Neuronal stem cell (in vitro differentiated cells): ENCODE data around the gene AFP.

Experiments
- DNase-seq: peaks from one replicate; pipeline ENCODE4 v3.0.0-alpha.2; 2013; ENCODE audit warnings: low spot score
- H2AFZ ChIP-seq: one replicate; pipeline ENCODE4 v1.6.1; 2013; ENCODE audit warnings: mild to moderate bottlenecking, low read length, inconsistent platforms
- H2AK5ac ChIP-seq: 2 replicates; pipeline ENCODE4 v1.6.1; 2013; ENCODE audit warnings: low read depth, mild to moderate bottlenecking, inconsistent platforms, low read length, moderate library complexity, mixed read lengths
- H2BK120ac ChIP-seq: 2 replicates; pipeline ENCODE4 v1.6.1; 2013; ENCODE audit warnings: low read depth, mild to moderate bottlenecking, inconsistent platforms, low read length, moderate library complexity, mixed read lengths
- H2BK12ac ChIP-seq: one replicate; pipeline ENCODE4 v1.6.1; 2013; ENCODE audit warnings: low read length, inconsistent platforms
- H2BK15ac ChIP-seq: 2 replicates; pipeline ENCODE4 v1.6.1; 2013; ENCODE audit warnings: mild to moderate bottlenecking, low read length, inconsistent platforms, mixed read lengths
- H2BK5ac ChIP-seq: one replicate; pipeline ENCODE4 v1.6.1; 2013; ENCODE audit warnings: inconsistent platforms, mild to moderate bottlenecking, low read length, moderate library complexity
- H3K14ac ChIP-seq: one replicate; pipeline ENCODE4 v1.6.1; 2013; ENCODE audit warnings: low read length, inconsistent platforms
- H3K18ac ChIP-seq: 2 replicates; pipeline ENCODE4 v1.6.1; 2013; ENCODE audit warnings: low read length, inconsistent platforms
- H3K23ac ChIP-seq: 2 replicates; pipeline ENCODE4 v1.6.1; 2013; ENCODE audit warnings: low read depth, mild to moderate bottlenecking, mixed read lengths, low read length, inconsistent platforms; ENCODE audit not compliant: poor library complexity
- H3K27ac ChIP-seq: replicated peaks from 3 replicates; pipeline ENCODE4 v1.5.1; 2013; ENCODE audit warnings: low read length, inconsistent platforms
- H3K27me3 ChIP-seq, 3 experiments: 2 replicates each; pipeline ENCODE4 v1.6.1; 2013; ENCODE audit warnings: low read length in 3 of 3, mild to moderate bottlenecking in 2 of 3, inconsistent platforms in 1 of 3, low read depth in 1 of 3, mixed read lengths in 1 of 3, moderate library complexity in 1 of 3; ENCODE audit not compliant: control insufficient read depth in 3 of 3, insufficient read depth in 3 of 3
- H3K36me3 ChIP-seq, 2 donors: replicated peaks in 1 of 2; 2 replicates each; pipeline ENCODE4 v1.6.1; 2013; ENCODE audit warnings: low read length in 2 of 2; ENCODE audit not compliant: control insufficient read depth in 2 of 2, insufficient read depth in 2 of 2
- H3K4ac ChIP-seq: 2 replicates; pipeline ENCODE4 v1.6.1; 2013; ENCODE audit warnings: inconsistent platforms, mild to moderate bottlenecking, low read length, moderate library complexity
- H3K4me1 ChIP-seq, 2 donors: 1 replicate in 1 of 2; 2 replicates in 1 of 2; pipeline ENCODE4 v1.6.1; 2013; ENCODE audit warnings: low read length in 2 of 2, low read depth in 1 of 2; ENCODE audit not compliant: control insufficient read depth in 2 of 2, insufficient read depth in 1 of 2
- H3K4me2 ChIP-seq: one replicate; pipeline ENCODE4 v1.6.1; 2013; ENCODE audit warnings: mild to moderate bottlenecking, low read length, inconsistent platforms; ENCODE audit not compliant: insufficient read depth, poor library complexity, severe bottlenecking
- H3K4me3 ChIP-seq, 2 donors: 2 replicates each; pipeline ENCODE4 v1.5.1; 2013; ENCODE audit warnings: low read length in 2 of 2, mild to moderate bottlenecking in 2 of 2, inconsistent platforms in 1 of 2, moderate library complexity in 1 of 2
- H3K79me1 ChIP-seq: one replicate; pipeline ENCODE4 v1.6.1; 2013; ENCODE audit warnings: low read depth, mild to moderate bottlenecking, inconsistent platforms, low read length, moderate library complexity
- H3K9ac ChIP-seq: one replicate; pipeline ENCODE4 v1.6.1; 2013; ENCODE audit warnings: mild to moderate bottlenecking, low read depth, low read length, inconsistent platforms; ENCODE audit not compliant: poor library complexity
- H3K9me3 ChIP-seq, 2 donors: replicated peaks in 1 of 2; 2 replicates each; pipeline versions ENCODE3 to v1.6.1; 2013; ENCODE audit warnings: low read length in 2 of 2, mild to moderate bottlenecking in 2 of 2, inconsistent platforms in 1 of 2, low read depth in 1 of 2, mixed read lengths in 1 of 2, moderate library complexity in 1 of 2; ENCODE audit not compliant: control insufficient read depth in 2 of 2, insufficient read depth in 1 of 2
- H4K8ac ChIP-seq: one replicate; pipeline ENCODE4 v1.6.1; 2013; ENCODE audit warnings: low read depth, mild to moderate bottlenecking, inconsistent platforms, low read length, moderate library complexity
- H4K91ac ChIP-seq: one replicate; pipeline ENCODE4 v1.6.1; 2013; ENCODE audit warnings: low read length, low read depth, mild to moderate bottlenecking, inconsistent platforms; ENCODE audit not compliant: poor library complexity
- WGBS, 2 donors: extraction: QIAGEN DNeasy Blood & Tissue Kit; methylation state at CpG; one replicate each; pipeline ENCODE4 v1.1.7; 2013; ENCODE audit warnings: missing lambda C conversion rate in 2 of 2, mixed read lengths in 1 of 2; ENCODE audit not compliant: insufficient read length in 2 of 2, insufficient replicate concordance in 1 of 2; ENCODE audit errors: extremely low coverage in 2 of 2; 5-methylcytosine and 5-hydroxymethylcytosine counted together

Gene AFP

GRCh38 chr4:73417973-73418372 is 18.0 kb upstream of the AFP start:
- Histone ChIP-seq H2AK5ac (no peak overlapping the region), H2BK5ac (no peak overlapping the region), H3K79me1 (no peaks in the 10 kb centered on the region), H3K36me3 (no peaks in the 10 kb centered on the region), H3K9ac (no peak overlapping the region), H3K18ac (no peak overlapping the region), H2AFZ (no peak overlapping the region), H3K14ac (no peak overlapping the region), H2BK15ac (no peak overlapping the region), H4K8ac (no peak overlapping the region), H3K27ac (no peak overlapping the region), H3K4ac (no peak overlapping the region), H3K4me2 (no peak overlapping the region), H3K4me3 (no peak overlapping the region), H3K27me3 (no peaks in the 10 kb centered on the region), H3K23ac (no peak overlapping the region), H3K9me3 (no peaks in the 10 kb centered on the region), H2BK120ac (no peak overlapping the region), H3K4me1 (no peaks in the 10 kb centered on the region), H2BK12ac (no peak overlapping the region), H4K91ac (no peak overlapping the region)
- DNase-seq, result peak; percentile 4
- WGBS, 2 donors, result no CpG with 5 or more reads among the region's 6 CpGs

GRCh38 chr4:73418677-73419076 is 17.3 kb upstream of the AFP start:
- H3K27ac ChIP-seq, result no peak overlapping the region
- H3K9ac ChIP-seq, result no peak overlapping the region
- no peaks in the 10 kb centered on the region for H3K9me3 ChIP-seq
- no peak overlapping the region for H4K8ac ChIP-seq
- H3K4ac ChIP-seq, result no peak overlapping the region
- H2AFZ ChIP-seq, result no peak overlapping the region
- no peaks in the 10 kb centered on the region for H3K27me3 ChIP-seq
- H3K4me3 ChIP-seq, result no peak overlapping the region
- no peak overlapping the region for H3K14ac ChIP-seq
- H3K23ac ChIP-seq, result no peak overlapping the region
- no peak overlapping the region for H2BK12ac ChIP-seq
- no peaks in the 10 kb centered on the region for H3K4me1 ChIP-seq
- no peak overlapping the region for H2AK5ac ChIP-seq
- WGBS, 2 donors, result no CpG with 5 or more reads among the region's 1 CpG
- DNase-seq, result no peak
- H3K18ac ChIP-seq, result no peak overlapping the region
- H4K91ac ChIP-seq, result no peak overlapping the region
- no peaks in the 10 kb centered on the region for H3K36me3 ChIP-seq
- no peak overlapping the region for H2BK15ac ChIP-seq
- H3K79me1 ChIP-seq, result no peaks in the 10 kb centered on the region
- H2BK120ac ChIP-seq, result no peak overlapping the region
- no peak overlapping the region for H2BK5ac ChIP-seq
- no peak overlapping the region for H3K4me2 ChIP-seq

DNA sequence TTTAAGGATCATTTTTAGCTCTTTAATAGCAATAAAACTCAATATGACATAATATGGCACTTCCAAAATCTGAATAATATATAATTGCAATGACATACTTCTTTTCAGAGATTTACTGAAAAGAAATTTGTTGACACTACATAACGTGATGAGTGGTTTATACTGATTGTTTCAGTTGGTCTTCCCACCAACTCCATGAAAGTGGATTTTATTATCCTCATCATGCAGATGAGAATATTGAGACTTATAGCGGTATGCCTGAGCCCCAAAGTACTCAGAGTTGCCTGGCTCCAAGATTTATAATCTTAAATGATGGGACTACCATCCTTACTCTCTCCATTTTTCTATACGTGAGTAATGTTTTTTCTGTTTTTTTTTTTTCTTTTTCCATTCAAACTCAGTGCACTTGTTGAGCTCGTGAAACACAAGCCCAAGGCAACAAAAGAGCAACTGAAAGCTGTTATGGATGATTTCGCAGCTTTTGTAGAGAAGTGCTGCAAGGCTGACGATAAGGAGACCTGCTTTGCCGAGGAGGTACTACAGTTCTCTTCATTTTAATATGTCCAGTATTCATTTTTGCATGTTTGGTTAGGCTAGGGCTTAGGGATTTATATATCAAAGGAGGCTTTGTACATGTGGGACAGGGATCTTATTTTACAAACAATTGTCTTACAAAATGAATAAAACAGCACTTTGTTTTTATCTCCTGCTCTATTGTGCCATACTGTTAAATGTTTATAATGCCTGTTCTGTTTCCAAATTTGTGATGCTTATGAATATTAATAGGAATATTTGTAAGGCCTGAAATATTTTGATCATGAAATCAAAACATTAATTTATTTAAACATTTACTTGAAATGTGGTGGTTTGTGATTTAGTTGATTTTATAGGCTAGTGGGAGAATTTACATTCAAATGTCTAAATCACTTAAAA is 16.6 kb upstream of the AFP start:
- no peak overlapping the region for H3K14ac ChIP-seq
- no peak overlapping the region for H2AFZ ChIP-seq

GRCh38 chr4:73420615-73421014 is 15.4 kb upstream of the AFP start:
- Histone ChIP-seq H3K9me3 (no peaks in the 10 kb centered on the region), H3K36me3 (no peaks in the 10 kb centered on the region), H2BK15ac (no peak overlapping the region), H3K18ac (no peak overlapping the region), H3K27me3 (no peaks in the 10 kb centered on the region), H3K79me1 (no peaks in the 10 kb centered on the region), H4K91ac (no peak overlapping the region), H2AK5ac (no peak overlapping the region), H2BK120ac (no peak overlapping the region), H3K23ac (no peak overlapping the region), H2BK5ac (no peak overlapping the region), H3K27ac (no peak overlapping the region), H3K9ac (no peak overlapping the region), H2AFZ (no peak overlapping the region), H4K8ac (no peak overlapping the region), H3K4me3 (no peak overlapping the region), H3K4me2 (no peak overlapping the region), H2BK12ac (no peak overlapping the region), H3K14ac (no peak overlapping the region), H3K4ac (no peak overlapping the region), H3K4me1 (no peaks in the 10 kb centered on the region)
- DNase-seq, result no peak
- no CpG with 5 or more reads among the region's 2 CpGs for WGBS, 2 donors

More for the DNA sequence above, 16.6 kb upstream of the AFP start:
- Histone ChIP-seq H3K36me3 (no peaks in the 10 kb centered on the region), H3K9ac (no peak overlapping the region), H3K27ac (no peak overlapping the region), H3K4me3 (no peak overlapping the region), H3K18ac (no peak overlapping the region), H3K4me1 (no peaks in the 10 kb centered on the region), H3K4ac (no peak overlapping the region), H2BK12ac (no peak overlapping the region), H3K23ac (no peak overlapping the region), H3K4me2 (no peak overlapping the region), H2BK5ac (no peak overlapping the region), H3K27me3 (no peaks in the 10 kb centered on the region), H2BK120ac (no peak overlapping the region), H3K9me3 (no peaks in the 10 kb centered on the region), H2BK15ac (no peak overlapping the region), H2AK5ac (no peak overlapping the region), H4K8ac (no peak overlapping the region), H3K79me1 (no peaks in the 10 kb centered on the region), H4K91ac (no peak overlapping the region)
- no CpG with 5 or more reads among the region's 7 CpGs for WGBS, 2 donors
- DNase-seq, result no peak
